HepG2 (cell line): Measurements from ENCODE around the gene QSER1.
"Not testable (repeated sequence)": the region's sequence is repeated elsewhere in the genome, so short reads cannot be mapped to it uniquely, and the experiment has no call there.

Source experiments
- ARID2 ChIP-seq: sonication (generic); formaldehyde crosslinking; IDR thresholded peaks from 2 replicates; pipeline ENCODE4 v1.8.1; 2022; ENCODE audit warnings: mild to moderate bottlenecking, missing genetic modification reagents, borderline replicate concordance
- BRD4 ChIP-seq: sonication (generic); formaldehyde crosslinking; IDR thresholded peaks from 2 replicates; pipeline ENCODE4 v1.4.0; 2020; ENCODE audit warnings: missing genetic modification reagents
- CBX2 ChIP-seq, 2 experiments: fragments of 200-600 bp in 1 of 2; sonication (generic); formaldehyde crosslinking in 1 of 2; IDR thresholded peaks; 2 replicates each; pipeline versions ENCODE4 v1.7.0 to v1.8.1; 2018 to 2022; ENCODE audit warnings: low read depth in 2 of 2, low read length in 1 of 2, mild to moderate bottlenecking in 1 of 2, missing genetic modification reagents in 1 of 2
- ESRRA ChIP-seq: sonication (generic); formaldehyde crosslinking; IDR thresholded peaks from 2 replicates; pipeline ENCODE4 v1.5.1; 2020; ENCODE audit warnings: mild to moderate bottlenecking, low read depth, missing genetic modification reagents
- JUN ChIP-seq: sonication (generic); formaldehyde crosslinking; IDR thresholded peaks from 2 replicates; pipeline ENCODE4 v1.4.0; 2020; ENCODE audit warnings: mild to moderate bottlenecking, missing genetic modification reagents
- RBM39 ChIP-seq: fragments of 200-400 bp; formaldehyde crosslinking; IDR thresholded peaks from one replicate; pipeline ENCODE4 v1.6.1; 2018; ENCODE audit warnings: antibody characterized with exemption, mild to moderate bottlenecking, low read depth, low read length; ENCODE audit not compliant: poor library complexity, severe bottlenecking
- TBX3 ChIP-seq: fragments of 450-650 bp; IDR thresholded peaks from 2 replicates; pipeline ENCODE4 v1.6.1; 2017; ENCODE audit warnings: antibody characterized with exemption, mild to moderate bottlenecking, inconsistent platforms, borderline replicate concordance
- ZNF101 ChIP-seq: sonication (generic); formaldehyde crosslinking; IDR thresholded peaks from 2 replicates; pipeline ENCODE4 v1.4.0; 2020; ENCODE audit warnings: mild to moderate bottlenecking, low read depth, missing genetic modification reagents, borderline replicate concordance
- ZNF567 ChIP-seq: sonication (generic); formaldehyde crosslinking; IDR thresholded peaks from 2 replicates; pipeline ENCODE4 v1.8.1; 2023; ENCODE audit warnings: mild to moderate bottlenecking, missing genetic modification reagents, borderline replicate concordance

DNA sequence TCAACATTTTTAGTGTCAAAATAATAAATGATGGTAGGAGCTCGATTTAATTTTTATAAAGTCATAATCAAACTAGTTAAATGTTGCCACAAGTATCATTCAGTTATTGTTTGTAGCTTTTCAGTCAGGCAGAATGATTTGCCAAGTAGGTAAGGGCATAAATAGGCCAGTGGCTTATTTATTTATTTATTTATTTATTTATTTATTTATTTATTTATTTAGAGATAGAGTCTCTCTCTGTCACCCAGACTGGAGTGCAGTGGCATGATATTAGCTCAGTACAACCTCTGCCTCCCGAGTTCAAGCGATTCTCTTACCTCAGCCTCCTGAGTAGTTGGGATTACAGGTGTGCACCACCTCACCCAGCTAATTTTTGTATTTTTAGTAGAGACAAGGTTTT is 79.6 kb downstream of the QSER1 start:
- not testable (repeated sequence) for TF ChIP-seq ZNF101; ARID2 (CRISPR knock-in tag); TBX3; CBX2 (IDR thresholded peaks at IDR 0.05; ENCODE audit: low read depth, low read length); CBX2 (CRISPR knock-in tag; IDR thresholded peaks at IDR 0.05; ENCODE audit: low read depth); JUN (CRISPR knock-in tag); BRD4 (CRISPR knock-in tag); ESRRA (CRISPR knock-in tag); RBM39; ZNF567
